GM15510 (cell line): ENCODE measurements around the gene TCF7.

Experiments used
- POLR2A ChIP-seq: IDR thresholded peaks from 3 replicates; pipeline ENCODE4 v1.6.1; 2011; ENCODE audit warnings: borderline replicate concordance; ENCODE audit not compliant: insufficient read length; ENCODE audit errors: extremely low read depth

The TCF7 gene

DNA sequence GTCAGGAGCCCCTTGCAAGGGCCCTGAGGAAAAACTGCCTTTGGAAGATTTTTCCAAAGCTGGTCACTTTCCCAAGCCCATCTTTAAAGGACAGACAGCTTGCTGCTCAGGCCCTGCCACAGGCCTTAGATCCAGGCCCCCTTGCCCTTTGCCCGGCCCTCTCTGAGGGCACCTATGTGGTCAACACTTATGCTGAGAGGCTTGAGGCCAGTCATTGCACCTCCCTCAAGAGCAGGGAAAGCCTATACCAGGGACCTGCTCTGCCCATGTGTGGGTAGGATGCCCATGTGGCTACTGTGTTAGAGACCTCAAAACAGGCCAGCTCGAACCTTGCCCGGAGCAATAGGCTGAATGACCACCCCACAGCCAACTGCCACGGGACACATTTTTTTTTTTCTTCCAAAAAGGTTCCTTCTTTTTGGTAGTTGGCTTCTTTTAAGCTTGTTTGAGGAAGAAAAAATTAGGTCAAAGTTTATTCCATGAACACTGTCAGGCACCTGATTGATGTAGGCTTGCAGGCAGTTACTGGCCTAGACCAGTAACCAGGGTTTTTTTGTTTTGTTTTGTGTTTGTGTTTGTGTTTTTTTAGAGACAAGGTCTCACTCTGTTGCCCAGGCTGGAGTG, 3.8 kb downstream of the TCF7 start:
- TF ChIP-seq POLR2A, result no peak

DNA sequence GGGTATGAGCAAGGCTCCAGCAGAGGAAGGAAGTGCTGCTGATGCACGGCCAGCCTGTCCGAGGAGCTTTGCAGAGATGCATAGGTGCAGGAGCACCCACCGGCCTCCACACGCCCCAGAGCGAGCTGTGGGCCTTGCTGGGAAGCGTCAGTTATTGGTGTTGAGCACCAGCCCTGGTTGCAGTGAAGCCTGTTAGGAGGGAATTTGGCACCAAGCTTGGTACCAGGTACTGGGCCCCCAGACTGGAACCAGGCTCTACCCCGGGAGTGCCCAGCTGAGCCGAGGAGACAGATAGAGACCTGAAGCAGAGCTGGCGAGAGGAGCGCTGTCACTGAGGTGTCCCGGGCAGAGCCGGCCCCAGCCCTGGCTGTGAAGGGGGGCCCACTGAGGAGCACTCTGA, 5.2 kb downstream of the TCF7 start:
- no peak for TF ChIP-seq POLR2A

DNA sequence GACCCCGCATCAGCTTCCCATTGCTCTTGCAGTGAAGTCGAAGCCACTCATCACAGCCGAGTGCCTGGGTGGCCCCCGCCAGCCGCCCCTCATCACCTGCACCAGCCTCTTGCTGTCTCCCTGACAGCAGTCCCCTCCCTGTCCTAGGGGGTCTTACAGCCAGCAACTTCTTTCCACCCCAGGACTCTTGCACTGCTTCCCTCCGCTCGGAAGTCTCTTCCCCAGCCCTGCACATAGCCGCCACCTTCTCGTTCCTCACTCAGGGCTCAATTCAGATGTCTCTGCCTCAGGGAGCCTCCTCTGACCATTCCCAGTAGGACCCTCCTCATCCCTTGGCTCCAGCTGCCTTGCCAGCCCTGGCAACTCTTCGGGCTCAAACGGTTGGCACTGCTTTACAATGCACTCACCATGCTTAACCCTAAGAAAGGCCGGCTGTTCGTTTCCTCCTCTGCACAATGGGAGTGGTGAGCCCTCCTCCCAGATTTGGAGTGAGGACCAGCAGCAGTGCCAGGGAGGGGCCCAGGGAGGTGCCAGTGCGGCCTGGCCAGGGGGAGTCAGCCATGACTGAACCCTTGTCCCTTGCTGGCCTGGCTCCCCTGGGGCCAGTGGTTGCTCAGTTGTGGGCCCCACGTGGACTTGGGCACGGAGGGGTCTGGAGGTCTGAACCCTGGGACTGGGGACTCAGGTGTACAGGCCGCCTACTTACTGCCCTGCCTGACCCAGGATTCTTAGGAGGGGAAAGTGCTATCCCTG, 6.1 kb downstream of the TCF7 start:
- no peak for TF ChIP-seq POLR2A

DNA sequence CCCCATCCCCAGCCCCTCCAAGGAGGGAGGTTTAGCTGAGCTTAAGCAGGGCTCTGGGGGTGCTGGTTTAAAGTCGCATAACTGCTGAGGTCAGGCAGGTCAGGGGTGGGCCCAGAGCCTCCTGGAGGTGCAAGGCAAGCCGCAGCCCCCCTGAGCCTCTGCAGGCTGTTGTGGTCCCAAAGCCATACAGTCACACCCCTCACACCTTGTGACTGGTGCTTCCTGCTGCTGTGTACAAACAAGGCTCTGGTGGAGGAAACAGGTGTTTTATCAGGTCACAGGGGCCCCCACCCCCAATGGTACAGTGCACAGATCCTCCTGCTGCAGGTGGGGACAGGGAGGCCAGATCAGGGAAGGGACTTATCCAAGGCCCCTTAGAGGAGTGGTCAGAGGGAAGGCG, 8.0 kb downstream of the TCF7 start:
- TF ChIP-seq POLR2A, result no peak

DNA sequence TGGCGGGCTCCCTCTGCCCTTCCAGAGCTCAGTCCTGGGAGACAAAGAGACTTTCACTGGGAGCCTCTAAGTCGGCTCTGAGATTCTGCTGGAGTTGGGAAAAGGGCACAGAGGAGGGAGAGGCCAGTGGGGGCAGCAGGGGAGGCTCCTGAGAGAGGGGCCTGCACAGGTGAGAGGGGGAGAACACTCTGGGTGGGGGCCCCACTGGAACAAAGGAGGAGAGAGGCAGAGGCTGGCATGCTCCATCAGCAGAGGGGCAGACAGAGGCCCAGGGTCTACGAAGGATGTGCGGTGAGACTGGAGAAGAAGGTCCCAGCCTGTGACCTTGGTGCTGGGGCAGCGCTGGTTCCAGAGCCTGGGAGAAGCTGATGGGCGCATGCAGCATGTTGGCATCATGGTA, 8.9 kb downstream of the TCF7 start:
- TF ChIP-seq POLR2A, result no peak

DNA sequence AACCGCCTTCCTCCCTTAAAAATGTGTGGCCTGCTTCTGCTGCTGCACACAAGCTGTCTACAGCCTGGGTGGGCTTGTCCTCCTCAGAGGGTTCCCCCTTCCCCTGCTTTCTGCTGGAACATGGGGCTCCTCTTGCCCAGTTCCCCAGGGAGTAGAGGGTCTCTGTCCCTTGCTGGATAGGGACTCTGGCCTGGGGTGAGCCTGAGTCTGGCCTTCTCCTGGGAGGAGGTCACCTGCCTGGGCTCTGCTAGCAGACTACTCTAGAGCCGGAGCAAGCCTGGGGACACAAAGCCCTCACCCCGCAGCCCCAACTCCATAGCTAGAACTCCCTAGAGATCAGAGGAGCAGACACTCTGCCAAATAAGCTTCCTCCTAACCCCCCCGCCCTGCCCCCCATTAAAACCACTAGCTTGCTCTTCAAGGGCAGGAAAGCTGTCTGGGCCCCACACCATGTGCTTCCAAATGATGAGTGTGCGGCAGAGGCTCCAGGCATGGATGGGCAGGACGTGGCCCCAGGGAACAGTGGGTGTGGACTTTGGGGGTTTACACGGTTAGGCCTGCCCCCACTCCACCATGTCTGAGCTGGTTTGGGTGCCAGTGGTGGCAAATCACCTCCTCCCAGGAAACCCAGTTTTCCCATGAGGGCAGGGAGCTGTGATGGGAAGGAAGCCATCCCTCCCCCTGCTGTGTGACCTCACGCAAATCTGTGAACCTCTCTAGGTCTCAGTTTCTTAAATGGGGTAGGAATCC, 10.0 kb downstream of the TCF7 start:
- no peak for TF ChIP-seq POLR2A

DNA sequence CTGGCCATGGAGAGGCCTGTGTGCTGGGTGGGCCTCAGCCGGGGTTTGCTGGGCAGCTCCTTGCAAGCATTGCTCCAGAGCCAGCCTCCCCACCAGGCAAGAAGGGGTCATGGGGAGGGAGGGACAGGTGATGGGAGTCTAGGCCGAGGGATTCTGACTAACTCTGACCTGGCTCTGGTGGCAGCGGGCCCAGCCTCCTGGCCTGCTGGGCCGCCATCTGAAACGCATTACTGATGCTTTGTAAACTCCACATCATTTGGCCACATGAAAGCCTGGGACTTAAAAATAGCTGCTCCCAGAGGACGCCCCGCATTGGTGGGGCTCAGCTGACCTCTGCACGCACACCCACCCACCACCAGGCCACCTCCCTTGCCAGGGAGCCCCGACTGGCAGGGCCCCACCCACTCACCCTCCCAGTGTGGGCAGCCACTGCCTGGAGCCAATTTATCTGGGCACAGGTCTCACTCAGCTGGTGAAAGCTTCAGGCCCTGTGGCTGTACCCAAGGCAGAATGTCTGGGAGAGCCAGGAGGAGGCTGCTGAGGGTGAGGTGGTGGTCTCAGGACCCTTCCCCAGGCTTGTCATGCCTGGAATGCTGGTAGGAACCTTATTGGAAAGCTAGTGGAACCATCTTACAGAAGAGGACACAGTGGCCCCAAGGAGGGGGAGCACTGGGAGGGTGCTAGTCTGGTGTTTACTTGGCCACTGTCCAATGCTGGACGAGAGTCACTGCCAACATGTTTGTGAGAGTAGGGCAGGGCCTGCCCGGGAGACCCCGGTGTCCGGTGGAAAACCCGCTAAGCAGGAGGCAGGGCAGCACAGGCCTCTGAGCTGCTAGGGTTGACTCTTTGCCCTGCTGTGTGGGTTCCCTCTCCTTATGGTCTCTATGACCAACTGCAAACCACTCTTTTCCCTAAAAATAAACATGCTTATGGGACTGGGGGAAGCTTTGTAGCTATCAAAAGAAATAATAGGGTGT, 10.8 kb downstream of the TCF7 start:
- no peak for TF ChIP-seq POLR2A

DNA sequence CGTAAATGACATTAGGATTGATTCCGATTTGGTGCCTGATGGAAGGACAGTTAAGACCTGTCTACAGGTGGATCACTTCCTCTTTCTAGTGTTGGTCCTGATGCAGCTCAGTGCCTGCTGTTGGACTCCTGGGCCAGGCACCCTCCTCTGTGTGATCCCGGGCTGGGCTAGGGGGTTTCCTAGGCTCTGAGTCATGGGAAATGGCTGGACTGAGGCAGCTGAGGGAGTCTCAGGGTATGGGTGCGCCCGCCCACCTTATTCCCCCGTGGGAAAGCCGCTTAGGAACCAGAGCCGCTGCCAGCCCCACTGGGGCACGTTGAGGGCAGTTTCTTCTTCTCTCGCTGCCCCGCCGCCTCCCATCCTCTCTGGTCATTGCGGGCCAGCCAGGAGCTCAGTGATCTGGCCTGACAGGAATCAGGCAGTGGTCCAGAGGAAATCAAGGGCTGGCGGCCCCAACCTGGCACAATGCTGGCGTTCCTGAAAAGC, 12.9 kb downstream of the TCF7 start:
- no peak for TF ChIP-seq POLR2A

DNA sequence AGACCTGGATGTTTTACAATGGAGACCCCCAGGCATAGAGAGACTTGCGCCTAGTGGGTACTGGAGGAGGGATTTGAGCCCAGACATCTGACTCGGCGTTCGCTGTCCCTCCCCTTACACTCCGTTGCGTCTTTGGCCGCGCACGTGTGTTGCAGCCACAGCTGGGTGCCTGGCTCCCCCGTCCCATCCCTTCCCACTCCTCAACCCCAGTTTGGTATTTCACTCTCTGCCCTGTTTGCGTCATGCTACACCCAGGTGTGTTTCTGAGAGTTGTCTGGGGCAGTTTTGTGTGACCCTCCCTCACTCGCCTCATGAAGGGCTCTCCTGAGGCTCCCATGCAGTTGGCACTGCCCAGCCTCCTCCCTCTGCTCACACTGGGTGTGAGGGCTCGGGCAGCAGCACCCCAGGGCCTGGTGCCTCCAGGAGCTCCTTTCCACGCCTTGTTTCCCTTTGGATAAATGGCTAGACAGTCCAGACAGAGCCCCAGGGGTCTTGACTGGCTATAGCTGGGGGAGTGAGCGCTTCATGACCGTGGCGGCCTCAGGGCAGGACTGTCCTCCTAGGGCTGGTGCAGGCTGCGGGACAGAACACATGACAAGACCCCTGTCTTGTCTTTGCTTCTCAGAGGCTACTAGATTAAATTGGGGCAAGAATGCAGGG, 13.6 kb downstream of the TCF7 start:
- no peak for TF ChIP-seq POLR2A

DNA sequence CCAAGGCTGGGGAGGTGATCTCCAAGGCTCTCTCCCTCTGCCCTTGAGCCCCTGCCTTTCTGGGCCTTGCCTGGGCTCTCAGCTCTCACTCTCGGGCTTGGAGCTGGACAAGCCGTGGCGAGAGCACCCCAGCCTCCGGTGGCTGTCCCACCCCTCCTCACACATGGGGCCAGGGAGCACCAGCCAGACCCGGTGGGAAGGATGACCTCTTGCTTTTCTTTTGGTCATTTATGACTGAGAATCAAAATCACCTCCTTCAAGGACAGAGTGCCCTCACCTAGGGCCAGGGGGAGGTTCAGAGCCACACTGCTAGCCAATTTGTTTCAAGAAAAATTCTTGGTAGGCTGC, 14.1 kb downstream of the TCF7 start:
- no peak for TF ChIP-seq POLR2A

DNA sequence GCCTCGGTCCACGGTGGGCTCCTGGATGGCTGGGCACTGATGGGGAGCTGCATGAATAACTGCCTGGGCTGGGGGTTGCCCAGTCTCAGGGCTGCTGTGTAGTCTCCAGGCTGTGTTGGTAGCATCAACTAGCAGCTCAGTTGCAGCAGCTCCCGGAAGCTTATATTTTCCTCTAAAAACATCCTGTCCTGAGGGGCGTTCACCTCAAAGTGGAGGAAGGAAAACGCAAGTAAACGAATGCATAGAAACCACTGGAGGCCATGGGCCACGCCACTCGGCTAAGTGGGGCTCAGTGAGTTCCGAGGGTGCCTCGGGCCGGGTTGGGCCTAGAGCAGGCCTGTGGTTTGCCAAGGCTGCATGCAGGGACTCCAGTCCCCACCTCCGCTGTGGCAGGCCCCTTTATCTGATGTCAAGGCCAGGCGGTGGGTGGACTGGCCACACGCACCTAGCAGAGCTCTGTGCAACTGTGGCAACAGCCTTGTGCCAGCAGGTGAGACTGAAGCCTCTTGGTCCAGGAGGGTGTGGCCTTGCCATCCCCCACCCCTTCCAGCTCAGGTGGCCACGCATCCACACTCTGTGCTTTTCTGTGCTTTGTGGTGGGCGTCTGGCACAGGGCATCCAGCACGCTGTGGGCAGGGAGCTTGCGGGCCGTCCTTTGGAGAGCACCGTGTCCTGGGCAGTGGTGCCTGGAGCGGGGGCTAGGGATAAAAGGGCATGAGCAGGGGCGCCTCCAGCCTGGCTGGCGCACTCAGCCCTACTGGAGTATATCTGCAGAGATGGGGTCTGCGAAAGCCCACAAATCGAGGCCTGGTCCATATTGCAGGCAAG, 15.1 kb downstream of the TCF7 start:
- TF ChIP-seq POLR2A, result no peak

DNA sequence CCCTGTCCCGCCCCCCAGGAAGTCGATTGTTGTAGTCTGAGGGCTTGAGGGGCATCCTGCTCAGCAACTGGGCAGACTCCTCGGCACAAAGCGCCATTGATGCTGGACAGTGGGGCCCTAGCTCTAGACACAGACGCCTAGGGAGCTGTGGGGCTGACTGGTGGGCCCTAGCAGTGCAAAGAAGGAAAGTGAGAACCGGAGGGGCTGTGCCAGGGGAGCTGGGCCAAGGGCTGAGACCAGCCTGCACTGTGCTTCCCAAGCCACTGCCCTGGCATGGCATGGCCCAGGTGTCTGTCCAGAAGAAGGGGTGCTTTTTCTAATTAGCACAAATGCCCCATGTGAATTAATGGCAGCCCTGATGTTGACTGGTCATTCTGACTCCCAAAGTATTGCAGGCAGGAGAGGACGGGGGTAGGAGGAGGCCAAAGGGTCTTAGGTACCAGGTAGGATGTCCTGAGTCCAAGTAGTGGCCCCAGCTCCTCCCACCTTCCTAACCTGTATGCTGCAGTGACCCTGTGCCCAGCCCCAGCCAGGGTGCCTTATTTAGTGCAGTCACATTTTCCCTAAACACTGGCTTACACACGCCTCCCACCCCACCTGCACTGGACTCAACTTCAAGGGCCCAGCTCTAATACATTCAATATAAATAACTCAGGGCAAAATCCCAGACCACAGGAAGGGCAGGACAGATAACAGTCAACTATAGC, 15.9 kb downstream of the TCF7 start:
- no peak for TF ChIP-seq POLR2A

DNA sequence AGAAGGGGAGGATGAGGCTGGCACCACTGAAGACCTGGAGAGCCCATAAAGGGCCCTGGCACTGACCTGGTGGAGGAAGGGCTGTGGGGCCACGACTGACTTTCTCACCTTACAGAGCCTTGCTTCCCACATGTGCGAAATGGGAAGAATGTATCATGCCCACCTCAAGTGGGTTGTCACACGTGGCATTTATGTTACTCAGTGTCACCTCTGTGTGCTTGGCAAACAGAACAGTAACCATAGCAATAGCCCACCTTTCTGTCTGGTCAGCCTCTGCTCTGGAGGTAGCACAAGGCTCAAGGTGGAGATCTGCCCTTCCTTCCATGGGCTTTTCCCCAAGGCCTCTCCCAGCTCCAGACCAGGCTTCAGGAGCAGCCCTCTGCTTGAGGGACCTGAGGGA, 16.7 kb downstream of the TCF7 start:
- no peak for TF ChIP-seq POLR2A
